PC-9 (cell line): ENCODE measurements around the gene DPP10. TPM values are rescaled to one million over a fixed set of nuclear protein-coding genes. Genes with fewer than 3 reads are reported as not detected.

Experiments used
- BruUV-seq: library from RNA; stranded (reverse); fragments of 400-500 nt; replicated peaks from 2 replicates; lab custom pipeline; 2021; lab: Mats Ljungman, UMichigan
- CTCF ChIA-PET: fragments of 300-600 bp; sonication (Branson Sonifier 250); formaldehyde crosslinking; loops from one replicate; lab custom pipeline; 2022; ENCODE audit warnings: antibody characterized with exemption; lab: Charles Lee
- POLR2A ChIA-PET: fragments of 300-600 bp; sonication (Branson Sonifier 250); formaldehyde crosslinking; loops from one replicate; lab custom pipeline; 2022; ENCODE audit warnings: antibody characterized with exemption; ENCODE audit not compliant: unreplicated experiment; lab: Charles Lee
- DNase-seq, 2 experiments: peaks; one replicate each; pipeline versions ENCODE4 v3.0.0 to v3.0.0-alpha.2; 2015 to 2022; ENCODE audit warnings: mixed read lengths in 1 of 2
- H2AFZ ChIP-seq: fragments of 200-600 bp; sonication (generic); 2 replicates; pipeline ENCODE4 v1.8.1; 2017; ENCODE audit warnings: antibody characterized with exemption
- H3F3A ChIP-seq: fragments of 200-600 bp; sonication (generic); 2 replicates; pipeline ENCODE4 v1.8.1; 2017; ENCODE audit warnings: antibody characterized with exemption, mild to moderate bottlenecking, low read depth; ENCODE audit not compliant: insufficient read depth
- H3K27ac ChIP-seq: fragments of 200-600 bp; sonication (generic); 2 replicates; pipeline ENCODE4 v1.6.1; 2016; ENCODE audit warnings: mixed run types
- H3K27me3 ChIP-seq: fragments of 200-600 bp; sonication (generic); 2 replicates; pipeline ENCODE4 v1.6.1; 2016; ENCODE audit warnings: low read depth, mixed run types; ENCODE audit not compliant: insufficient read depth
- H3K36me3 ChIP-seq: fragments of 200-600 bp; sonication (generic); 2 replicates; pipeline ENCODE4 v1.6.1; 2016; ENCODE audit warnings: low read depth, mixed run types
- H3K4me1 ChIP-seq: fragments of 200-600 bp; sonication (generic); replicated peaks from 2 replicates; pipeline ENCODE4 v1.6.1; 2016; ENCODE audit warnings: mixed run types; ENCODE audit not compliant: insufficient read depth
- H3K4me2 ChIP-seq: fragments of 200-600 bp; sonication (generic); 2 replicates; pipeline ENCODE4 v1.6.1; 2017; ENCODE audit warnings: mixed run types
- H3K4me3 ChIP-seq: fragments of 200-600 bp; sonication (generic); 2 replicates; pipeline ENCODE4 v1.6.1; 2016; ENCODE audit warnings: mixed run types
- H3K79me2 ChIP-seq: fragments of 200-600 bp; sonication (generic); 2 replicates; pipeline ENCODE4 v1.6.1; 2017; ENCODE audit warnings: low read depth, mixed run types
- H3K9me2 ChIP-seq: fragments of 200-600 bp; sonication (generic); 2 replicates; pipeline ENCODE4 v1.8.1; 2017; ENCODE audit warnings: mild to moderate bottlenecking; ENCODE audit not compliant: insufficient read depth
- H3K9me3 ChIP-seq: fragments of 200-600 bp; sonication (generic); 2 replicates; pipeline ENCODE4 v1.8.1; 2016; ENCODE audit warnings: low read depth; ENCODE audit not compliant: insufficient read depth
- H4K20me1 ChIP-seq: fragments of 200-600 bp; sonication (generic); 2 replicates; pipeline ENCODE4 v1.8.1; 2017; ENCODE audit not compliant: insufficient read depth
- CTCF ChIP-seq: fragments of 200-600 bp; sonication (generic); conservative IDR thresholded peaks from 2 replicates; pipeline ENCODE4 v1.6.1; 2017; ENCODE audit warnings: mixed run types, antibody characterized with exemption, mild to moderate bottlenecking, moderate library complexity
- EZH2 ChIP-seq: fragments of 200-600 bp; sonication (generic); IDR thresholded peaks from 2 replicates; pipeline ENCODE4 v1.8.0; 2017; ENCODE audit warnings: antibody characterized with exemption, low read depth
- intact Hi-C: fragments of 100-400 bp; cut with micrococcal nuclease; formaldehyde crosslinking; loops from one replicate; pipeline ENCODE4 v1.10.0; 2022; ENCODE audit not compliant: unreplicated experiment
- total RNA-seq: library from RNA; stranded (reverse); gene quantifications from 2 replicates; pipeline ENCODE4 v1.2.3, GENCODE V29; 2021

DPP10 gene
- total RNA-seq, 1 experiment from 2014 or later = not detected

DNA sequence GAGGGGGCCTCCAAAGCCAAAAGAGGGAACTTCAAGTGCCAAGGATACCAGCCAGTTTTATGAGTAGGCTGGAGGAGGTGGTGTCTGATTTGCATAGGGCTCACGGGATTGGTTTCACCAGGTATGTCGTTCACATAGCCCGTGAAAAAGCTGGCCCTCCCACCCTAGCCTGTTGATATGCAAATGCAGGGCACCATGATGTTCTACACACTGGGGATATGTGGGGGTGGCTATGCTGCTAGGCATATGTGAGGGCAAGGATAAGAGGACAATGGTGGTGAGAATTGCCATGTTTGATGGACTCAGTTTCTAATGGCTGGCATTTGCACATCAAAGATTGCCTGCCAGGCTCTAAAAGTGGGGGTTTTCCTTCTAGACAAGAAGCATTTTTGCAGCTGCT, 378.6 kb downstream of the DPP10 start:
- no peaks in the 10 kb centered on the region for H3K9me2 ChIP-seq
- DNase-seq = no peak
- H3K4me1 ChIP-seq = no peaks in the 10 kb centered on the region
- H3K27ac ChIP-seq = no peak overlapping the region
- ChIA-PET CTCF (no interaction called here), POLR2A (no interaction called here)
- H3K27me3 ChIP-seq = no peaks in the 10 kb centered on the region
- no peak overlapping the region for H3K4me3 ChIP-seq
- BruUV-seq = no TSS peak
- no peaks in the 10 kb centered on the region for H3K79me2 ChIP-seq
- no peak for TF ChIP-seq CTCF
- no peak for TF ChIP-seq EZH2
- H3K9me3 ChIP-seq = no peaks in the 10 kb centered on the region
- no peaks in the 10 kb centered on the region for H3F3A ChIP-seq
- no peak overlapping the region for H3K4me2 ChIP-seq
- intact Hi-C loops = no loop called here
- no peaks in the 10 kb centered on the region for H3K36me3 ChIP-seq
- H2AFZ ChIP-seq = no peak overlapping the region
- H4K20me1 ChIP-seq = no peaks in the 10 kb centered on the region

GRCh38 chr2:114843963-114844362, 401.5 kb downstream of the DPP10 start:
- no peaks in the 10 kb centered on the region for H3K9me3 ChIP-seq
- no peaks in the 10 kb centered on the region; the same call in 1 of the 2 replicates for H3K9me2 ChIP-seq
- no peaks in the 10 kb centered on the region for H3K79me2 ChIP-seq
- H3F3A ChIP-seq = no peaks in the 10 kb centered on the region
- POLR2A ChIA-PET = no interaction called here
- TF ChIP-seq EZH2 (no peak), CTCF (no peak)
- H2AFZ ChIP-seq = no peak overlapping the region
- H3K4me1 ChIP-seq = no peaks in the 10 kb centered on the region
- H3K4me3 ChIP-seq = no peak overlapping the region
- BruUV-seq = no TSS peak
- H3K4me2 ChIP-seq = no peak overlapping the region
- CTCF ChIA-PET = no interaction called here
- no peaks in the 10 kb centered on the region for H3K36me3 ChIP-seq
- no peaks in the 10 kb centered on the region for H3K27me3 ChIP-seq
- no peak for DNase-seq
- intact Hi-C loops = no loop called here
- H4K20me1 ChIP-seq = no peaks in the 10 kb centered on the region
- H3K27ac ChIP-seq = no peak overlapping the region

DNA sequence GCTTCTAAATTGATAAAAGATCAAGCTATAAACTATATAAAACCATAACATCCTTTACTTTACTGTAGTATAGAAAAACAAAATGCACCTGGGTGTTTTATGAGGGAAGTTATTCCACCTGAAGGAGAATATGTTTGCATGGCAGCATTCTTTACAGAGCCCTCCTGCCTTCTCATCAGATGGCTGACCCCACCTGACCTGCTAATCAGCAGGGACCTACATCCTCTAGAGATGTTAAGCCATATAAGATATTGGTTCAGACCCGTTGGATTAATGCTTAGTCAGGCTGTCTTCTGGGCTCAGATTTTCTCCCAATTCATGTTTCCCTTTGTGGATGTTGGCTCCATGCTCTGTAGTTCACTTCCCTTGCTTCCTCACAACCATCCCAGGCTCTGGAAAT, 414.8 kb downstream of the DPP10 start:
- H3K4me3 ChIP-seq = no peak overlapping the region
- H3K27ac ChIP-seq = no peak overlapping the region
- no TSS peak for BruUV-seq
- no peak overlapping the region for H3K4me2 ChIP-seq
- no peak for DNase-seq
- no peaks in the 10 kb centered on the region for H3K9me2 ChIP-seq
- no peak for TF ChIP-seq CTCF
- TF ChIP-seq EZH2 = no peak
- ChIA-PET CTCF (no interaction called here), POLR2A (no interaction called here)
- no peaks in the 10 kb centered on the region for H3K36me3 ChIP-seq
- no peaks in the 10 kb centered on the region for H3K79me2 ChIP-seq
- 0 out of 2 replicates have a peak, but pooled peaks cover 3% of the 10 kb centered on the region for H3K27me3 ChIP-seq
- intact Hi-C loops = no loop called here
- no peaks in the 10 kb centered on the region for H3K4me1 ChIP-seq
- H3F3A ChIP-seq = no peaks in the 10 kb centered on the region
- no peaks in the 10 kb centered on the region for H4K20me1 ChIP-seq
- H3K9me3 ChIP-seq = no peaks in the 10 kb centered on the region; the same call in 1 of the 2 replicates
- H2AFZ ChIP-seq = no peak overlapping the region
